Measurements from ENCODE around the gene NBAS.
"Not testable (repeated sequence)": the region's sequence is repeated elsewhere in the genome, so short reads cannot be mapped to it uniquely, and the experiment has no call there.

NBAS gene

DNA sequence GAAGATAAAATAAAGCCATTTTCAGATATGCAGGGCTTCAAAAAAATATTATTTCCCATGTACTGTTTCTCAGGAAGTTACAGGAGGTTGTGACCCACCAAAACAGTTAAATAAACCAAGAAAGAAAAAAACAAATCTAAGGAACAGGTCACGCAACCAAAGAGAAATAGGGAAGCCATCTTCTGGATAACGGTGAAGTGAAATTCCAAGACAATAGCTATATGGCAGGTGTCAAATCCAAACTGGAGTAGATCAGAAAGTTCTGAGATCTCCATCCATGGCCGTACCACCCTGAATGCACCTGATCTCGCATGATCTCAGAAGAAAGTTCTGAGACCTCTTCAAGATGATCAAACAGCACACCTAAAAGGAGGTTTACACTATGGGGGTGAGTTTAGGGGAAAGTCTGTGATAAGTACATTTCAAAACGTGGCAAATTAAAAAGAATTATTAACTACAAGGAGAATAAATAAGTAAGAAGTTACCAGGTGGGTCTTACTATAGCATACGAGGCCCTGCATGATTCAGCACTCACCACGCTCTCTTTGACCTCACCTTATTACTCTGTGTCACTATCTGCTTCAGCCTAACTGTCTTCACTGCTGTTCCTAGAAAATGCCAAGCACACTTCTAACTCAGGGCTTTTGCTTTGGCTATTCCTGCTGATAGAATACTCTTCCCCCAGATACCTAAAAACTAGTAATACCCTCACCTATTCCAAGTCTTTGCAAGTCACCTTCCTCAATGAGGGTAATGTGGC, 29.9 kb downstream of the NBAS start:
- DNase-seq (no peak), ATAC-seq (no peak)
- Mint-ChIP-seq H3K27ac (no peak overlapping the region), H3K9me3 (no peaks in the 10 kb centered on the region), H3K4me3 (no peak overlapping the region), H3K27me3 (no peaks in the 10 kb centered on the region), H3K4me1 (no peaks in the 10 kb centered on the region)

DNA sequence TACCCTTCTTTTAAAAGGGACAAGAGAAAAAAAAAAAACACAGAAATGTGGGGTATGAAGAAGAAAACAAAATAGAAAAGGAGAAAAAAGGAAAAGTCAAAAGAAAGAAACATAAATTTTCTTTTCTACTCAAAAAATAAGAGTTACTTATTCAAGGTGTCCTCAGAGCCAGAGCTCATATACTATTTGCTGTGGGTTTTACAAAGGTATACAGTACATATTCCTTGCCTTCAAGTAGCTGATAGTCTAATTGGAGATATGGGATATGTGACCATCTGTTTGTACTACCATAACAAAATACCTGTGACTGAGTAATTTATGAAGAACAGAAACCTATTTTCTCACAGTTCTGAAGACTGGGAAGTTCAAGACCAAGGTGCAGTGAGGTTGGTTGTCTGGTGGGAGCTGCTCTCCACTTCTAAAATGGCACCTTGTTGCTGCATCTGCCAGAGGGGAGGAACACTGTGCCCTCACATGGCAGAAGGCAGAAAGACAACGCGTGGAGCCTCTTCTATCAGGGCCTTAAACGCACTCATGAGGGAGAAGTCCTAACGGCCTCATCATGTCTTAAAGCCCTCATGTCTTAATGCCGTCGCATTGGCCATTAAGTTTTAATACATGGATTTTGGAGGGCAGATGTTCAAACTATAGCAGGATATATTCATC, 33.9 kb downstream of the NBAS start:
- DNase-seq (no peak), ATAC-seq (no peak)
- H3K27me3 Mint-ChIP-seq: no peaks in the 10 kb centered on the region
- H3K4me1 Mint-ChIP-seq: no peaks in the 10 kb centered on the region
- H3K4me3 Mint-ChIP-seq: no peak overlapping the region
- no peaks in the 10 kb centered on the region for H3K9me3 Mint-ChIP-seq
- no peak overlapping the region for H3K27ac Mint-ChIP-seq

DNA sequence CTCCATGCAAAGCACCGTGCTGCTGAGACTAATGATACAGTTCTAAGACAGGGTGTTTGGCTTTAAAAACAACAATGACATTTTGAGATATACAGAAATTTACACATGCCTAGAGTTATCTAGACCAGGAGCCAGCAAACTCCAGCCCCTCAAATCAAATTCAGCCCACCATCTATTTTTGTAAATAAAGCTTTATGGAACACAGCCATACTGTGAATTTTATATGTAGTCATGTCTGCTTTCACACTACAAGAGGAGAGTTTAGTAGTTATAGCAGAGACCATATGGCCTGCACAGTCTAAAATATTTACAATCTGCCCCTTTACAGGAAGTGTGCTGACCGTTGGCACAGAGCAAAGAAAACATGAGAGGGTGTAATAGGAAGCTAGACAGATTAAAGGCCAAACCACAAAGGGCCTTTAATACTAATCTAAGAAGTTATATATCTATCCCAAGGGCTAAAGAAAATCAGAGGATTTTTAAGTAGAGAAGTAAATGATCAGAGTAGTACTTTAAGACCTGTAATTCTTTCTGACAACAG, 39.4 kb downstream of the NBAS start:
- H3K27ac Mint-ChIP-seq: no peak overlapping the region
- no peaks in the 10 kb centered on the region for H3K4me1 Mint-ChIP-seq
- H3K9me3 Mint-ChIP-seq: no peaks in the 10 kb centered on the region
- DNase-seq (no peak), ATAC-seq (no peak)
- H3K27me3 Mint-ChIP-seq: no peaks in the 10 kb centered on the region
- no peak overlapping the region for H3K4me3 Mint-ChIP-seq

DNA sequence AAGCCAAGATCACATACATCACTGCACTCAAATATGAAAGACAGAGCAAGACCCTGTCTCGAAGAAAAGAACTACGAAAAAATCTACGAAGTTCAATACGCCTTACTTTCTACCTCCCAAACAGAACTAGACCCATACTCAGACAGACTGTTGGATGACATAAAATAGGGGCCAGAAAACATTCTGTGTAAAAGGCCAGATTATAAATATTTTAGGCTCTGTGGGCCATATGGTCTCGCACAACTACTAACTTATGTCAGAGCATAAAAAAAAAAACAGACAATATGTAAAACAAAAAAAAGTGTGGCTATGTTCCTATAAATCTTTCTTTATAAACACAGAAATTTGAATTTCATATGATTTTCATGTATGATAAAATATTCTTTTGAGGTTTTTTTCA, 40.8 kb downstream of the NBAS start:
- Mint-ChIP-seq H3K4me1 (no peaks in the 10 kb centered on the region), H3K9me3 (no peaks in the 10 kb centered on the region), H3K4me3 (no peak overlapping the region), H3K27me3 (no peaks in the 10 kb centered on the region), H3K27ac (no peak overlapping the region)
- ATAC-seq (no peak), DNase-seq (no peak)

DNA sequence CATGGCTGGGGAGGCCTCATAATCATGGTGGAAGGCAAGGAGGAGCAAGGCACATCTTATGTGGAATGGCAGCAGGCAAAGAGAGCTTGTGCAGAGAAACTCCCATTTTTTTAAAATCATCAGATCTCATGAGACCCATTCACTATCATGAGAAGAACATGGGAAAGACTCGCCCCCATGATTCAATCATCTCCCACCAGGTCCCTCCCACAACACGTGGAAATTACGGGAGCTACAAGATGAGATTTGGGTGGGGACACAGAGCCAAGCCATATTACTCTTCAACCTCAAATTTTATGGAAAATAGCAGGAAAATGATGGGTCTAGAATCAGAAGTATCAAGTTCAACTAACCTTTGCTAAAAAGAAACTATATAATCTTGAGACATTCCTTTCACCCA, 42.4 kb downstream of the NBAS start:
- peak overlapping the region in 1 of 2 donors; percentile 19 for H3K27ac Mint-ChIP-seq
- not testable (repeated sequence) for H3K4me1 Mint-ChIP-seq, DNase-seq, H3K9me3 Mint-ChIP-seq, H3K27me3 Mint-ChIP-seq, ATAC-seq, H3K4me3 Mint-ChIP-seq

DNA sequence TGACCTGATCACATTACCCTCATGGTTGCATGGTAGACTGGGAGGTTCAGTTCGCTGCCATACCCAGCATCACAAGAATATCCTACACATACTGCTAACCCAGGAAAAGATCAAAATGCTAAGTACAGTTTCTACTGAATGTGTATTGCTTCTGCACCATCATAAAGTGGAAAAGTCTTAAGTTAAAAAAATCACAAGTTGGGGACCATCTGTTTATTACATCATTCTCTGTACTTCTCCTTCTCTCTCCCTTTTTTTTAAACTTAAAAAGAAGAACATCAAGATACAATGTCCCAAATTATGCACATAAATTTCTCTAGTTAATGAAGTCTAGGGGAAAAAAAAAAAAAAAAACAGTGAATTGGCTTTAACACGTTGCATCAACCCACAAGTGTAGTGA, 43.3 kb downstream of the NBAS start:
- Mint-ChIP-seq H3K27me3 (no peaks in the 10 kb centered on the region), H3K27ac (peak overlapping the region; percentile 28 to 46), H3K4me3 (no peak overlapping the region), H3K9me3 (no peaks in the 10 kb centered on the region), H3K4me1 (no peaks in the 10 kb centered on the region)
- DNase-seq (no peak), ATAC-seq (no peak)

DNA sequence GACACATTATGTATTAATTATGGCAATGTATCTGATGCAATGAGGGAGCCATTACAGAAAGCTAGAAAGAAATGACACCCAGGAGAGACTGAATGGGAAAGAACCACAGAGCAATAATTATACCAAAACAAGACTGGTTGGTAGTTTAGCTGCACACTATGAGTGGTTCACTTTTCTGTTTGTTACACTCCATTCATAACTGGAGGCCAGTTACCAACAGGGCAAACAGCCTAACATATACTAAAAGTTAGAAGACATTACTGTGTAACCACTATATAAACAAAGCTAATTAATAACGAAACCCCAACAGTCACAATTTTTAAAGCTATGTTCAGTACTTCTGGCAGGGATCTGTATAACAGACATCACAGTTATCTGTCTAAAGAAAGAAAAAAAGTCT, 49.4 kb downstream of the NBAS start:
- H3K4me1 Mint-ChIP-seq: no peaks in the 10 kb centered on the region
- H3K27me3 Mint-ChIP-seq: no peaks in the 10 kb centered on the region
- ATAC-seq (no peak), DNase-seq (no peak)
- no peaks in the 10 kb centered on the region for H3K9me3 Mint-ChIP-seq
- H3K27ac Mint-ChIP-seq: no peak overlapping the region
- H3K4me3 Mint-ChIP-seq: no peak overlapping the region

DNA sequence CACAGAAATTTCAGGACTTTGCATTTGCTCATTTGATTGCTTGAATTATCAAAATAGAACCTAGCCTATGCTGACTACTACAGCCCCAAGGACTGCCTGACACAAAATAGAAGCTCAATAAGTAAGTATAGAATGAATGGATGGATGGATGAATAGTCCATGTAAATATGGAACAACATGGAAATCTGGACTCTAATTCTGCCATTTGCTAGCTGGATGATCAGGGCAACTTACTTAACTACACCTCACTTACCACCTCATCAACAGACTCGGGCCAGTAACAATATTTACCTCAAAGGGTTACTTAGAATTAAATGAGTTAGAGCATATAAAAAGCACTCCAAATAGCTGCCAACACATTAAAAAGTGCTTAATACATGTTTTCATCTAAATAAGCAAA, 50.6 kb downstream of the NBAS start:
- no peak overlapping the region for H3K4me3 Mint-ChIP-seq
- no peak overlapping the region for H3K27ac Mint-ChIP-seq
- DNase-seq (no peak), ATAC-seq (no peak)
- no peaks in the 10 kb centered on the region for H3K27me3 Mint-ChIP-seq
- no peaks in the 10 kb centered on the region for H3K9me3 Mint-ChIP-seq
- H3K4me1 Mint-ChIP-seq: peaks cover 6% of the 10 kb centered on the region

DNA sequence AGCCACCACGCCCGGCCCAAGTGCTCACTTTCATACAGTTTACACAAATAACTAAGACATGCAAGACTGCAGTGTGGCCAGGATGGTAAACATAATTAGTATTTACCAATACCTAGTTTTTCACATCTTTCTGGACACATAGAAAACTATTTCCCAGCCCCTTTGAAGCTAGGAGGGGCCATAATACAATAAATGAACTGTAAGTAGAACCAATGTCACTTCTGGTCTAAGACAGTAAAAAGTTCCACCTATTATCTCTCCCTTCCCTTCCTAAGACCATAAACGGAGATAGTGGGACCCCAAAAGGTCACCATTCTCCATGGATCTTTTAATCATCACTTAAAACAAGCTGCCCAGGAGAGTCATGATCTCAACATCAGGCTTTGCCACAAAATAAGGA, 51.0 kb downstream of the NBAS start:
- ATAC-seq (no peak), DNase-seq (no peak)
- H3K27me3 Mint-ChIP-seq: no peaks in the 10 kb centered on the region
- peaks cover 11% of the 10 kb centered on the region for H3K4me1 Mint-ChIP-seq
- H3K4me3 Mint-ChIP-seq: no peak overlapping the region
- no peaks in the 10 kb centered on the region for H3K9me3 Mint-ChIP-seq
- H3K27ac Mint-ChIP-seq: no peak overlapping the region

DNA sequence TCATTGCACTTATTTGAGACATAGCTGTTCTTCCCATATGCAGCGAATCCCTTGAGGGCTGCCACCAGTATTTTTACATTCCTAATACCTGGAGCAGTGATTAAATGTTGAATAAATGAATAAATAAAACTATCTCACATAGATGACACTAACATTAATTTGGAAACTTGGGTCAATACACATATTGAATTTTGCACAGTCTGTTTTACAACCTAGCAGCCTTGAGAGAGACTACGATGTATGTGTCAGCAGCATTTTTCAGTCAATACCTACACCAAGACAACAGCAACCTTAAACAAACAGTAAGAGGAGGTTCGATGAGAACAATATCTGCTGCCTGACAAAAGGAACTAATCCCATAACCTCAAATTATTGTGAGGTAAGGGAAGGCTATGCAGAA, 53.4 kb downstream of the NBAS start:
- DNase-seq (no peak), ATAC-seq (no peak)
- no peak overlapping the region for H3K4me3 Mint-ChIP-seq
- H3K4me1 Mint-ChIP-seq: peaks cover 13% of the 10 kb centered on the region
- H3K27ac Mint-ChIP-seq: no peak overlapping the region
- no peaks in the 10 kb centered on the region for H3K27me3 Mint-ChIP-seq
- H3K9me3 Mint-ChIP-seq: no peaks in the 10 kb centered on the region

DNA sequence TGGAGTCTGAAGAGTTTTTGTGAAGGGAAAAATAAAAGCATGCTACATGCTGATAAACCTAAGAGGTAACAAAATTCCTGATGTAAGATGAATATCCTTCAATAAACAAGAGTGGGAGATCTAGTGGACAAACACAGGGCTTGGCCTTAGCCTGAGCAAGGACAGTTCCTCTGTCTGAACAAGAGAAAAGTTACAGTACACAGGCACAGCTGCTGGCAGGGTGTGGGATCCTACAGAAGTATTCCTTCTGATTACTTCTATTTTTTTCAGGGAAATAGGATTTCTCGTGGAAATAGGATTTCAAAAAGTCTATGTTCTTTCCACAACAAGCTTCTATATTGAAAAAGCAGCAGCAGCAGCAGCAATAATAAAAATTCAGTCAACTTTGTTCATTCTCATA, 54.1 kb downstream of the NBAS start:
- DNase-seq (no peak), ATAC-seq (no peak)
- Mint-ChIP-seq H3K4me3 (no peak overlapping the region), H3K4me1 (peaks cover 13% of the 10 kb centered on the region), H3K9me3 (no peaks in the 10 kb centered on the region), H3K27me3 (no peaks in the 10 kb centered on the region), H3K27ac (peak overlapping the region in 1 of 2 donors; percentile 2)

DNA sequence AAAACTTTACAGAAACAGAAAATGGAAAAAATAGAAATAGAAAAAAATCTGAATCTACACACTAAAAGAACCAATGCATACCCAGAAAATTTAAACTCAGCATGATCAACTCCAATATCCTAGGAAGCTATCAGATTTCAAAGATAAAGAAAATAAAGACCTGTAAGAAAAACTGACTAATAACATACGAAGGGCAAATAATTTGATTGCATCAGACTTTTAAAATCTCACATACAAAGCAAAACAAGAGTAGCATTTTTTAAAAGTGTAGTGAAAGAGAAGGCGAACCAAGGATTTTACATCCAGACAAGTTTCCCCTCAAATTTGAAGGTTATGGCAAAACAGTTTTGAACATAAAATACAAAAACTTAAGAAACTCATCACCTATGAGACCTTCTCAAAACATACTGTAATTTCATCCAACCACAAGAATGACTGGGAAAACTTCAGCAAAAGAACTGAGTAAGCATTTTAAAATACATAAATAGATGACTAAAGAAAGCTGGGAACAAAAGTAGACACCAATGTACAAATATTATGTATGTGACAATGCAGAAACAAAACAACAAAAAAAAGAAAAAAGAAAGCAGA, 54.8 kb downstream of the NBAS start:
- H3K9me3 Mint-ChIP-seq: no peaks in the 10 kb centered on the region
- no peak overlapping the region for H3K4me3 Mint-ChIP-seq

DNA sequence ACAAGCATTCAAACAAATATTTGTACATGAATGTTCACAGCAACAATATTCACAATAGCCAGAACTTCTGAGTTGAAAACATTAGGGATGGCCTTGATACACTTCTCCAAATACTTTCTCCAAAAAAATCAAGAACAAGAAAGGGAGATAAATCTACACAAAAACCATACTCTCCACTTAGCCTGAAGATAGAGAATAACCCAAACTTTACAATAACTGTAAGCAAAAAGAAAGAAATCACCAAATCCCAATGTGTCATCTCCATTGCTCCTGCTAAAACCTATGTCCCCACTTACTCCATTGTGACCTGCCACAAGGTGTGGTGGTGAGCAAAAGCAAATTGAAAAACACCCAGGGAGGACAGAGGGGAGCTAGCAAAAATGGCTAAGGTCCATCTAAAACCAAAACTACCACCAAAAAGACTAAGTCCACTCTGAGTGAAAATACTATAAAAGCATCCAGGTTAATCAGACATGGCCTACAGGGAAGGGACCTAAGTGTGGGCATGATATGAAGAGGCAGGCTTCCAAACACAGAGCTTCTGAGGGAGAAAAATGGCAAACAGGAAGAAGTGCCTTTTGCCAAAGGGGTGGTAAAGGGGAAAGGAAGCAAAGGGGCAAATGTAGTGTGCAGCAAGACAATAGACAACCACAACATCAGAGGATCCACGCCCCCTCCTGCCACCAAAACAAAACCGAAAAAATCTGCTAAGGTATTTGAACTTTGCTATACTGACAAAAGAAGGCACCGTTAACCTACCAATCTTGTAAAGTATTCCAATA, 56.1 kb downstream of the NBAS start:
- Mint-ChIP-seq H3K27me3 (no peaks in the 10 kb centered on the region), H3K27ac (no peak overlapping the region), H3K9me3 (no peaks in the 10 kb centered on the region), H3K4me3 (no peak overlapping the region), H3K4me1 (peaks cover 13% of the 10 kb centered on the region)
- DNase-seq: no peak
- no peak for ATAC-seq

More for the DNA sequence above, 54.8 kb downstream of the NBAS start:
- H3K4me1 Mint-ChIP-seq: peaks cover 13% of the 10 kb centered on the region
- no peaks in the 10 kb centered on the region for H3K27me3 Mint-ChIP-seq
- DNase-seq: no peak
- ATAC-seq: no peak
- H3K27ac Mint-ChIP-seq: no peak overlapping the region

DNA sequence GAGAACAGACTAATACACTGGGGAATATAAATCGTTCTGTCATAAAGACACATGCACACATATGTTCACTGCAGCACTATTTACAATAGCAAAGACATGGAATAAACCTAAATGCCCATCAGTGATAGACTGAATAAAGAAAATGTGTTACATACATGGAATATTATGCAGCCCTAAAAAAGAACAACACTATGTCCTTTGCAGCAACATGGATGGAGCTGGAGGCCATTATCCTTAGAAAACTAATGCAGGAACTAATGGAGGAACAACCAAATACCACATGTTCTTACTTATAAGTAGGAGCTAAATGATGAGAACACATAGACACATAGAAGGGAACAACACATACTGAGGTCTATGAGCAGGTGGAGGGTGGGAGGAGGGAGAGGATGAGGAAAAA, 61.9 kb downstream of the NBAS start:
- not testable (repeated sequence) for H3K27ac Mint-ChIP-seq, DNase-seq, H3K9me3 Mint-ChIP-seq, H3K4me3 Mint-ChIP-seq, ATAC-seq, H3K27me3 Mint-ChIP-seq, H3K4me1 Mint-ChIP-seq

DNA sequence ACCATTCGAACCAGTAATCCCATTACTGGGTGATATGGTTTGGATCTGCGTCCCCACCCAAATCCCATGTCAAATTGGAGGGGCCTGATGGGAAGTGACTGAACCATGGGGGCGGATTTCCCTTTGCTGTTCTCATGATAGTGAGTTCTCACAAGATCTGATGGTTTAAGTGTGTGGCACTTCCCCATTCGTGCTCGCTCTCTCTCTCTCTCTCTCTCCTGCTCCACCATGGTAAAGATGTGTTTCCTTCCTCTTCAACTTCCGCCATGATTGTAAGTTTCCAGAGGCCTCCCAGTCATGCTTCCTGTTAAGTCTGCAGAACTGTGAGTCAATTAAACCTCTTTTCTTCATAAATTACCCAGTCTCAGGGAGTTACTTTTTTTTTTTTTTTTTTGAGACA, 62.6 kb downstream of the NBAS start:
- no peaks in the 10 kb centered on the region for H3K27me3 Mint-ChIP-seq
- no peak for DNase-seq
- no peaks in the 10 kb centered on the region for H3K4me1 Mint-ChIP-seq
- no peak for ATAC-seq
- H3K9me3 Mint-ChIP-seq: no peaks in the 10 kb centered on the region
- no peak overlapping the region for H3K4me3 Mint-ChIP-seq
- H3K27ac Mint-ChIP-seq: no peak overlapping the region

DNA sequence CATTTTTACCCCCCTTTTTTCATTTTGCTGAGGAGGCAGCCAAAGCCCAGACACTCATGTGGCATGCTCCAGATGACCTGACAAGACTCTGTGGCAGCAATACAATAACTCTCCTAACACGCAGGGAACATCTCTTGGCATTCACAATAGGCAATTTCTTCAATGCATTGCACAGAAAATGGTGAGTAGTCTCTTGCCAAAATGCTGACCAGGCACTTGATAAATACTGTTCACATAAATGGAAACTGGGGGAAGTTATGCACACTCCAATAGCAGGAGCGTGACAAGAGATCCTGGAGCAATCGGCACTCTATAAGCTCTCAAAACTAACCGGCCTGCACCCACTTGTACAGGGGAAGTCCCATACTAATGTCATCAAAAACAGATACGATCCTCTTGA, 66.3 kb downstream of the NBAS start:
- Mint-ChIP-seq H3K27ac (no peak overlapping the region), H3K4me3 (no peak overlapping the region), H3K4me1 (peaks cover 1% of the 10 kb centered on the region), H3K9me3 (no peaks in the 10 kb centered on the region), H3K27me3 (no peaks in the 10 kb centered on the region)
- no peak for ATAC-seq
- no peak for DNase-seq
